Measurements from ENCODE around the gene ARF5. TPM values are rescaled to one million over a fixed set of nuclear protein-coding genes. Genes with fewer than 3 reads are reported as not detected.

The ARF5 gene
- polyA plus RNA-seq, 12 donors: 95.3 to 432 (median 114) TPM

DNA sequence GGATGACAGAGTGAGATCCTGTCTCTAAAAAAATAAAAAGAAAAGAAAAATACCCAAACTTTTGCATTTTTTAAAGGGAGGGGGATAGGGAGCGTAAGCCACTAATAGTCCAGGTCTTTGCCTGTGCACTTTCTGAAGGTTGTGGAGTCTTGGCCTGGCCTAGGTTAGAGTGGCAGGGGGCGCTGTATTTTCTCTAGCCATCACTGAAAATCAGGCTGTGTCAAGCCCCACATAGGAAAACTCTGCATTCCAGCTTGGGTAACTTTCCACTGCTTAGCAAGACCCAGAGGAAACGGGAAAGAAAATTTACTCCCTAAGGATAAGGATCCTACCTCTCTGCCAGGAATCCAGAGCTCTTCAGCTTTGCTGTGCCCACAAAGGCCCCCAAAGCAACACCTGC lies 40.2 kb downstream of the ARF5 start:
- no peak for DNase-seq

DNA sequence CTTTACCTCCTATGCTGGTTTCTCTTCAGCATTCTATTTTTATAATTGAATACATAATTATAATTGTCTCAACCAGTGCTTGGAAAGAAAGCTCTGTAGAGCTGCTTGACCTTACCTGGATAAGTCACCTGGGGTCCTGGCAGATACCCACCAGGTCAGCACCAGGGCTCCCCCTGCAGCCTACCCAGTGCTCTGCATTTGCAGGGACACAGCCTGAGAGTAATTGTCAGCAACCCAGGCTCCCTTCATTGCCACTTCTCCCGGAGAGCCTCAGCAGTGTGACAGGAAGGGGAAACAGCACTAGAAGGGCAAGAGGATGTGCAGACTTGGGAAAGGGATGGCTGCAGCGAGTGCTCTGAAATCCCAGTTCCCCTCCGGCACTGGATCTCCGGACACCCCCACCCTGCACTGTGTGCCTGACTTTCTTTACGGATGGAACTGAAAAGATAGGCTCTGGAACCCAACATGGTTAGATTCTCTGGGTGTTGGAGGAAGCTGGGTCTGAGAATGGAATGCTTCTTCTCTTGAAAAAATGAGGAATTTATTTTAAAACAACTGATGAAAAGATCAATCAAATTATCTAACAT lies 41.1 kb downstream of the ARF5 start:
- DNase-seq: no peak

DNA sequence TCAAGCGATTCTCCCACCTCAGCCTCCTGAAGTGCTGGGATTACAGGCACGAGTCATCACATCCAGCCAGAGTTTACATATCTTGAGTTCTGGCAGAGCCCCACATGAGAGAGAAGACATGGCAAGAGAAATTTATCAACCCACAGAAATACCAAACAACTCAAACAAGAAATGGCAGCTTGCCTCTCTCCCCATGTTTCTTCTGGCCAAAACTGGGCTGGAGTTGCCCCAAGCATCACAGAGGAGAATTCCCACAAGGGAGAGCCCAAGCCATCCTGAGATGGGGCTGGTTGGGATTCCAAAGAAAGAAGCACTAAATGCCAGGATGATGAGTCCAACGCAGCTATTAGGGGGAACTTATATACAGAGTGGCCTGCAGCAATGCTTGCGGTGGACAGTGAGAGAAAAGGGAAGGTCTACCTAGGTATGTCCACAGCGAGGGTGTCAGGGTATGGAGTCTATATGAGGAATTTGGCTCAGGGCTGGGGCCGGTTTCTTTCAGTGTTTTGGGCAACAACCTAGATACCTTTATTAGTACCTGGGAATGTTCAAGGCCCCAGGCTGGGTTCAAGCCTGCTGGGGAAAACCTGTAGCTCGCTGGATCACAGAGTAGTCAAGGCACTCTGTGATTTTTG lies 44.2 kb downstream of the ARF5 start:
- DNase-seq: no peak

DNA sequence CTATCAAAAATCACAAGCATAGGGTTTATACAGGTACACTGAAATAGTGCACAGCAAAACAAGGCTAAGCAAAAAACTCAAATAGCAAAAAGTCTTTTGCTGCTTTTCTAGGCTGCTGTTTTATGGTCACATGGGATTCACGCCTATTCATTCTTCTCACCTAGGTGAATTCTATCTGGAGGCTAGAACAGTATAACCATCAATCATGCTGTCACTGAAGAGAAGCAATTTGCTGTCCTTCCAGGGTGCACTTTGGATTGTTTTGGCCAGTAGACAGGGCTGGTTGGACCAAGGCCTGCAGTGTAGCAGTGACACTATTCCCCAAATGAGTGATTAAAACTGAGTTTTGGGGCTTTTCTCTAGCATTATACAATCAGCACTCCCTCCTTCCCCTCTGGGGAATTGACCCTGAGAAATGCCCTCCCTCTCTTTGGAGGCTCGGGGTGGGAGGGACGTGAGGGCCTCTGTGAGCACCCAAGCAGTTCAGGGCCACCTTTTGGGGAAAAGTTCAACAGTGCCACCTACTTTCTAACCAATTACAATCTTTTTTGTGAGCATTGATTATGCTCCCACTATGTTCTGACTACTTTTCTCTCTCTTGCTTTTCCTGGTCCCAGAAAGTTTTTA lies 47.6 kb downstream of the ARF5 start:
- no peak for DNase-seq

DNA sequence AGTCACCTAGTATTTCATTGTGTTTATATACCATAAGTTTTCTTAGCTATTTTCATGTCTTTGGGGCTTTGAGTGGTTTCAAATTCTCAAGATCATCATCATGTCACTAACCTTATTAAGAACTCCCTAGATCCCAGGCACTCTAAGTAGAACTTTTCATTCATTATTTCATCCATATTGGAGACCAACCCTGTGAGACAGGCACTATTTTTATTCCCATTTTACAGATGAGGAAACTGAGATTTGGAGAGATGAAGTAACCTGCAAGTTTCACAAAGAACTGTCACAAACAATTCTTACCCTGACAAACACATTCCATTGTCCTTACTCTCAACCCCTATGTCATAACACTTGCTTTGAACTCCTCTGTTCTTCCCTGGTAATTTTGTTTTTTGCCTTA lies 50.0 kb downstream of the ARF5 start:
- no peak for DNase-seq

Other genes with a start within 250 kb of the ARF5 start
- gene ZNF800, start 195.7 kb upstream of the ARF5 start, polyA plus RNA-seq (ENCODE audit: insufficient read length in 12 of 12): 10 to 100 TPM in 11 of 12 donors, not detected in 1; 12.2 to 24.1 (median 15.7) TPM
- 1 to 10 TPM in 11 of 12 donors, not detected in 1; 6.6 to 9.9 (median 8.5) TPM for gene GCC1, start 2.8 kb upstream of the ARF5 start, polyA plus RNA-seq (ENCODE audit: insufficient read length in 12 of 12)
- gene FSCN3, start 5.3 kb downstream of the ARF5 start, polyA plus RNA-seq (ENCODE audit: insufficient read length in 12 of 12): under 1 TPM in 5 of 12 donors, not detected in 7; 0.15 to 0.34 (median 0.27) TPM
- gene PAX4, start 29.7 kb downstream of the ARF5 start, polyA plus RNA-seq (ENCODE audit: insufficient read length in 12 of 12): not detected
- gene SND1, start 63.8 kb downstream of the ARF5 start, polyA plus RNA-seq (ENCODE audit: insufficient read length in 12 of 12): 100 to 1,000 TPM in 4 of 12 donors, 10 to 100 TPM in 7, not detected in 1; 73.0 to 117 (median 95.7) TPM

Data from muscle of arm (tissue), 12 donors.